ENCODE measurements around the gene ANKLE2.
"Not testable (repeated sequence)": the region's sequence is repeated elsewhere in the genome, so short reads cannot be mapped to it uniquely, and the experiment has no call there.

ANKLE2 gene

DNA sequence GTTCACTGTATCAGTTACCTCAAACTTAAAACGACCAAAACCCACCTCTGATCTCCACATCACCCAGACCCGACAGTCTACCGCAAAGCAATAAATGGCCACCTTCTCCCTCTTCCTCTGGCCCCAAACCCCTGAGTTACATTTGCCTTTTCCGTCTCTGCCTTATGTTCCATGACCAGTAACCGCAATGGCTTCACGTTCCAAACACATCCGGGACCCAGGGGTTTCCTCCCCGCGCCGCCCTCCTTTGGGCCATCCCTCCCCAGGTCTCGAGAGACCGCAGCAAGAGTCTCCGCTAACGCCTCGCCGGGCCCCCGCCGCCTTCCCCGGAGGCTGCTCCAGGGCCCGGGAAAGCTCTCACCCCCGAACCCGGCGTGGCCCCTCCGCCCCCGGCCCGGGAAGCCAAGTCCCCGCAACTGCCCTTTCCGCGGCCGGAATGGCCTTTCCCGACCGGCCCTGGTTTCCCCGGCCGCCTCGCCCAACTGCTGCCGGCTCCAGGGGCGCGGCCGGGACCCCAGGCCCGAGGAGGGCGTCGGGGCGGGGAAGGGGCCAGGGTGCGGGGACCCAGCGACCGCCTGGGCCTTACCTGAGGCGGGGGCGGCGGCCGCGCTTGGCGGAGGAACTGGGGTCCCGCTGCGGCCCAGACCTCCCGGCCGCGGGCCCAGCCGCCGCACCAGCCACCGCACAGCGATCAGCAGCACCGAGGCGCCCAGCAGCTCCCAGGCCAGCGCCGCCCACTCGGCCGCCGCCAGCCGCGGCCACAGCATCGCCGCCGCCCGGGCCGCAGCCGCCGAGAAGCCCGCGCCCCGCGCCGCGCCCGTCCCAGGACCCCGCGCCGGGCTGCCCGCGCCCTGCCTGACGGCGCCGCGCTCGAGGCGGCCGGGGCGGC is at the start of gene ANKLE2:
TSS of gene ANKLE2 (minus strand) at position 801 of the 889 bp plus-strand sequence. CDS start at position 767, 34 bp downstream.
- DNase-seq, result peak; percentile 38 to 43

DNA sequence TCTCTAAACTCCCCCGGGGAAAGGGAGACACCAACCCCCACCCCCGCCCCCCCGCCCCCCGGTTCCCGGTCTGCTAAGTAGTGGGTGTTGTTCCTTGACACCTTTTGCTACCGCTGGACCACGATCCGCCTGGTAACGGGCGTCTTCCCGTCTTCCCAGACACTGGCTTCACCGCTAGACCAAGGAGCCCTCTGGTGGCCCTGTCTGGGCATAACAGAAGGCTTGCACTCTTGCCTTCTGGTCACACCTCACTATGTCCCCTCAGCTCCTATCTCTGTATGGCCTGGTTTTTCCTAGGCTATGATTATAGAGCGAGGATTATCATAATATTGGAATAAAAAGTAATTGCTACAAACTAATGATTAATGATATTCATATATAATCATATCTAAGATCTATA is 47.8 kb upstream of the ANKLE2 start:
- DNase-seq, result peak; percentile 3 to 30

DNA sequence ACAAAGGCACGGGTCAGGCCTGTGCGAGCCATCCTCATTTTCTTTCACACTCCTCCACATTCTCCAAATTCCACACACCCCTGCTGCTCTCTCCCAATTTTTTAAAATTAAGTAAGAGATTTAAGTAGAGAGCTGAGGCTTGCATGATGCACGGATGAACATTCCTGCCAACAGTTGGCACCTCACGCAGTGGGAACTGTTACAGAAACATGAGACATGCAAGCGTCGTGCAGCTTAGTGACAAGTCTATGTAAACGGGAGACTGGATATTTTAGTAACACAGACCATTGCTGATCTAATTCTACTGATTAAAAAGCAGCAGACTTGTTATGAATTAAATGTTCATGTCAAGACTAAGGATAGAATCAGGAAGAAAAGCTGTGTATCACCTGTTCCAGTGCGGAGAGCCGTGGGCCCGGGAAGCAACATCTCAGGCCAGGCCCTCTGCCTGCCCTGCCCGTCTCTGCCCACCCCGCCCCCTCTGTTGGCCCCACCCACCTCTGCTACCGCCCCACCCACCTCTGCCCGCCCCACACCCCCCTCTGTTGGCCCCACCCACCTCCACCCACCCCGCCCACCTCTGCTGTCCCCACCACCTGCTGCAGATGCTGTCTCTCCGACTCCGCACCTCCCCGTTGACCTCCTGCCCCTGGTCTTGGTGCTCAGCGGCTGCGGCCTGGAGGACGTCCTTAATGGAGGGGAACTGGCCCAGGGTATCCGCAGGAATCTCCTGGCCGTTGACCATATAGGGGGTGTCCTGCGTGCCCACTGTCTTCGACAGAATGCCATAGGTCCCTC is 45.9 kb upstream of the ANKLE2 start:
- DNase-seq, result no peak

DNA sequence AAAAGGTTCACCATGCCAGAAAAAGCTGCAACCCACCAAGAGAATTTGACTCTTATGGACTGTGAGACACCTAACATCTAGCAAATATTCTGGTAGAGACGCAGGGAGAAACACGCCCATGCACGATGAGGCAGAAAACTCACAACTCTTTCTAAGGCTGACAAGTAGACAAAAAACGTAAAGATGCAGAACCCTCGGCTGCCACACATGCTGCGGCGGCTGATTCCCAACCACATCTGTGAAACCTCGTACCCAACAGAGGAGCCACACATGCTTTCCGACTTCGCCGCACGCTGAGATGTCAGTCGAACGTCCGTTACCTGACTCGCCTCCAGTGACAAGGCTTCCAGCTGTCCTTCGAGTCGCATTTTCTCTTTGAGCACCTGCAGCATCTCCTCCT is 45.2 kb upstream of the ANKLE2 start:
- no peak for DNase-seq

DNA sequence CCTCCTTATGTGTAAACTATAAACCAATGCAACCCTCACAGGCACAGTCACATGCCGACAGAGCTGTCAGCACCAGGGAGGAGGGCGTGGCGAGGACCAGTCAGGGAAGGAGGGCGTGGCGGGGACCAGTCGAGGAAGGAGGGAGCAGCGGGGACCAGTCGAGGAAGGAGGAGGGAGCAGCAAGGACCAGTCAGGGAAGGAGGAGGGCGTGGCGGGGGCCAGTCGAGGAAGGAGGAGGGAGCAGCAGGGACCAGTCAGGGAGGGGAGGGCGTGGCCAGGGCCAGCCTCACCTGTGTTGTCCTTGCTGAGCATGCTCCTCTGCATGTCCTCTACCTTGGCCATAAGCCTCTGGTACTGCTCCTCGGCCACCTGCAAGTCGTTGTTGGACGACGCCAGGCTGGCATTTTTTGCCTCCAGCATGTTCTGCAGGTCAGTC is 42.8 kb upstream of the ANKLE2 start:
- DNase-seq, result no peak

DNA sequence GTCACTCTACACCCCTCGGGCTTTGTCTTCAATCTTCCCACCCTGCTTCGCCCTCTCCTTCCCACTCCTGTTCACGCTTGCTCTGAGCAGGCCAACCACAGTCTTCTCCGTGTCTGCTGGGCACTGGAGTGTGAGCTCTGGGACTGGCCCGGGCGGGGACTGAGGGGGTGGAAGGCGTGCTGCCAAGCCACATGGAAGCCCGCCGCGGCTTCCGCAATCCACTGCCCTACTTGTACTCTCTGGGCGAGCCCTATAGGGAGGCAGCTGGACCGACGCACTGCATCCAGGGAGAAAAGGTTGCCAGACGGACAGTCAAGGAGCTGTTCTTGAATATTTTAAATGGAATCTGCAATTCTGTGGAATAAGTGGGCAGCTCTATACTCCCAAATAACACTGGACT is 42.3 kb upstream of the ANKLE2 start:
- no peak for DNase-seq

DNA sequence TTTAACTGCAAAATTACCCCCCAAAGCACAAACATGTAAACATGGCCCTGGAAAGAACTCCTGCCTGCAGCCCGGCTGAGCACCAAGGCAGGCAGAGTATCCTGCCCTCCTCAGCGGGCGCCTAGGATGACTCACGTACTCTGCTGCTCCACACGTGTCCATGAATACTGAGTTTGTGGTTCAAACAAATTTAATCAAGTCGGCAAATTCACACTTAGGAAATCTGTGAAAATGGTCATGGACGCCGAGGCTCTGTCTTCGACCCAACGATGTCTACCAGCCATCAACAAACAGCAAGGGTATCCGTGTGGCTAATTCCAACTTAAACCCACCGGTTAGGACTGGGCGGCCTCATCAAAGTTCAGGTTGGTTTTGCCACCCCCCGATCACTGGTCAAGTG is 41.5 kb upstream of the ANKLE2 start:
- no peak for DNase-seq

DNA sequence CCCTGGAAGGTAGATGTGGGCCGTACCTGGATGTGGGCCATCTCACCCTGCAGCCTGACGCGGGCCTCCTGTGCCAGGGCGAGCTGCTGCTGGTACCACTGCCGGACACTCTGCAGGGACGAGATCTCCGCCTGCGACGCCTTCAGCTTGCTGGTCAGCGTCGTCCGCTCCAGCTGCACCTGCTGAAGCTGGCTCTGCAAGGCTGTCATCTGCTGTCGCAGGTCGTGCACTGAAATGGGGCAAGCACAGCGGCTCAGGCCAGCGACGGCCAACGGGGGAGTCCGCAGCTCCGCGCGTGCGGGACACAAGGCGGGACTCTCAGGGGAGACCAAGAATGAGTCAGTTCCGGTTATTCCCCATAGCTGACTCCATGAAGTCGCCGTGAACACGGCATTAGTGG is 40.1 kb upstream of the ANKLE2 start:
- no peak for DNase-seq

DNA sequence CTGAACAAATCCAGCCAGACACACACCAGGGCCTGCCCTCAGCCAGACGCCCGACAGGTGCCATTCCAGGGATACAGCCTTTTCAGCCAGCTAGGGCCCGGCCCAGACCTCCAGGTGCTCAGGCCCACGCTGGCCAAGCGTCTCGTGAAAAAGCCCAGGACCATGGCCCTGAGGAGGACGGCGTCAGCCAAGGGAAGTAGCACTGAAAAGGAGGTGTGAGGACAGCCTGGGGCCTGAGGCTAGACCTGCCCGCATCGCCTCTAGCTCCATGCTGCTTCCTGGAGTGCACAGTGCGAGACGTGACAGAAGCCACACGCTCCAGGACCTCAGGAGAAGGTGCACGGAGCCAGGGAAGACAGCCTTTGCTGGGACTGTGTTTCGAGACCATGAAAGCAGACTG is 37.2 kb upstream of the ANKLE2 start:
- no peak for DNase-seq

DNA sequence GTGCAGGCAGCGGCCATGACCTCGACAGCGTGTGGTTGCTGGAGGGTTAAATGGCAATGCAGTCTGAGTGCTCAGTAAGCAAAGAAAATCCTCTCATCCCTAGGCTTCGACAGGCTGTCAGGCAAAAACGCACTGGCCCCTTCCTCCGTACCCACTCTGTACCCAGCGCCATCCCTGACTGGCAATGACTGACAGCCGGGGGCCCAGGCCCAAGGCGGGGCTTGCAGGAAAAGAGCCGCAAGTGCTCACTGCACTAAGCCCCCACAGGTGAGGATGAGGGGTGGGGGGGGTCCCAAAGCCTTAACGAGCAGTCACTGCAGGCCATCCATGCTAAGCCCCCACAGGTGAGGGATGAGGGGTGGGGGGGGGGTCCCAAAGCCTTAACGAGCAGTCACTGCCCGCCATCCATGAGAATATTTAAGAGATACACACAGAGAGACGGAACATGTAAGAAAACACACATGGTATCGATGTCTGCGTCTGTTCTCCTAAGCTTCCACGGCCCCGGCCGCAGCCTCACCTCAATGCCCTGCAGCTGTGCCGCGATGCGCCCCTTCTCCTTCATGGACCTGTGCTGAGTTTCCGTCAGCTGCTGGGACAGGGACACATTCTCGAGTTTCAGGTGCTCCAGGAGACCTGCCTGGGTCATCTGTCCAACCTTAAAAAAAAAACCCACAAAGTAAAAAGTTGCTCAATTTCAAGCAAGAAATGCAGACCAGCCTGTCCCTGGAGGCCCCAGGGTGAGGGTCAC is 36.4 kb upstream of the ANKLE2 start:
- no peak for DNase-seq

DNA sequence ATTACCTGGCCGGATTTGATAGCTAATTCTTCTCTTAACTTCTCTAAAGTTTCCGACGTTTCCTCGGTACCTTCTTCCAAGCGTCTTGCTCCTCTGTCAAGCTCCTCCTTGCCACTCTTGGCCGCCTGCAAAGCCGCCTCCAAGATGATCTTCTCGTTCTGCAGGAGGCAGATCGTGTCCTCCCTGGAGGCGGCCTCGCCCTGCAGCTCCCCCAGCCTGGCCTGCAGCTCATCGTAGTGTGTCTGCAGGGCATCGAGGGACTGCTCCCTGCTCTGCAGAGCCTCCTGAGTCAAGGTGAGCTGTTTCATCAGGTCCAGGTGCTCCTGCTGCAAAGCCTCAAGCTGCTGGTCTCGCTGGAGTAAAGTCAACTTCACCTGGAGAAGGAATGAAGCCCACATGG is 34.2 kb upstream of the ANKLE2 start:
- DNase-seq, result no peak

DNA sequence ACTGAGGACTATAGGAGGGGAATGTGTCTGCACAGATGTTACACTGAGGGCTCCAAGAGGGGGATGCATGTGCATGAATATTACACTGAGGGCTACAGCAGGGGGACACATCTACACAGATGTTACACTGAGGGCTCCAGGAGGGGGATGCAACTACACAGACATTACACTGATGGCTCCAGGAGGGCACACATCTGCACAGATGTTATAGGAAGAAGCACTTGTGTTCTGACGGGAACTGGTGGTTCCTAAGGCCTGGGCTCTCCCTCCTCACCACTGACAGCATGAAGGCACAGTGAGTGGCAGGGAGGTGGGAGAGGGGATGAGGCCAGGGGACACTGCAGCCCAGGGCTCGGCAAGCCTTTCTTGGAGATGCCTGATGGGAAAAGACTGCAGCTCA is 30.3 kb upstream of the ANKLE2 start:
- DNase-seq, result not testable (repeated sequence)

DNA sequence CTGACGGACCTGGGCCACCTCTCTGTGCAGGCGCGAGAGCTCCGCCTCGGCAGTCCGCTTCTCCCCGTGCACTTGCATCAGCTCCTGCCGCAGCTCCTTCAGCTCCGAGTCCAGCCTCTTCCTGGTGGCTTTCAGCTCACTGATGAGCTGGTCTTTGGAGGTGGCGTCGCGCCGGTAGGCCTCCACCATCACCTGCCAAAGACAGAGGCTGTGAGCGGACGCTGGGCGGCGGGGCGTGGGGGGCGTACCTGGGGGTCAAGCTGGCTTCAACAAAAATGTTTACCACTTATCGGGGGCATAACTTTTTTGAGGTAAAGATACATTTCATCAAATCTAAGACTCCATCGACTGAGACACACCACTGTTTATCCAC is 27.5 kb upstream of the ANKLE2 start:
- no peak for DNase-seq

DNA sequence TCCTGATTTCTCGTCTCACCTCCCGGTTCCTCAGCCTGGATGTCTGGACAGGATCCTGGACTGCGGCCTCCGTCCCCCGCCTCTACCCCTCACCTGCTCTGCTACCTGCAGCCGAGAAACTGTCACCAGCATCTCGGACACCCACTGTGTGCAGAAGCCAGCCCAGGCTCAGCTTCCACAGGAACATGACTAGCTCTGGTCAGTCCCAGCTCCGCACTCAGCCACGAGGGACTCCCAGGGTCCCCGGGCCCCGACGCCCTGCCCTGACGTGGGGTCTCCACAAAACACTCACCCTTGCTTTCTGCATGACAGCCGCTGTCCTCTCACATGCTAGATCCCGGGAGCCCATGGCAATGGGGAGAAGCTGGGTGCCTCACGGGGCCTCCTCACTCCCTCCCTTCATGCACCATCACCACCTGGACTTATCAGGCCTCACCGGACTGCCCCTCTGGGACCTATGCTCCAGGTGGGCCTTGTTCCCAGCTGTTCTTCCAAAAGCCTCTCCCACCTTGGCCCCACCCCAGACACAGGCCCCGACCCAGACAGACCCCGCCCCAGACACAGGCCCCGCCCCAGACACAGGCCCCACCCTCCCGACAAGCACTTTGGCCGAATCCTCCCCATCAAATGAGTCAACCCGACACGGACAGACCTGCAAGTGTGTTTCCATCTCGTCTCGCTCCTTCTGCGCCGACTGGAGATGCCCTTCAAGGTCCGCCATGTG is 26.9 kb upstream of the ANKLE2 start:
- no peak for DNase-seq

DNA sequence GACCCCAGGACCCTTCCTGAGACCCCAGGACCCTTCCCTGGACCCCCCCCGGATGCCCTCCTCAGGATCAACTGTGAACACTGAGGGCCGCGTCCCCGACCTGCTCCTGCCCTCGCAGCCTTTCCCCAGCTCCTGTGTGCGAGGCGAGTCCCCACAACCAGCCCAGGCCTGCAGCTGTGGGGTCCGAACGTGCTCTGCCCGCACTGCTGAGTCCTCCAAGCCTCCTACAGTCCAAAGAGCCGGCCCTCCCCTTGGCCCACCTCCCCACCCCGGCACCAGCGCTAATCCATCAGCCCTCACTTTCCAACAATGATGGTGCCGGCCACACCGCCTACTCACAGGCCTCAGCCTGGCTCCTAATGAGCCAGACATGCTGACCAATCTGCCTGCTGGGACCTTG is 26.2 kb upstream of the ANKLE2 start:
- DNase-seq, result no peak

DNA sequence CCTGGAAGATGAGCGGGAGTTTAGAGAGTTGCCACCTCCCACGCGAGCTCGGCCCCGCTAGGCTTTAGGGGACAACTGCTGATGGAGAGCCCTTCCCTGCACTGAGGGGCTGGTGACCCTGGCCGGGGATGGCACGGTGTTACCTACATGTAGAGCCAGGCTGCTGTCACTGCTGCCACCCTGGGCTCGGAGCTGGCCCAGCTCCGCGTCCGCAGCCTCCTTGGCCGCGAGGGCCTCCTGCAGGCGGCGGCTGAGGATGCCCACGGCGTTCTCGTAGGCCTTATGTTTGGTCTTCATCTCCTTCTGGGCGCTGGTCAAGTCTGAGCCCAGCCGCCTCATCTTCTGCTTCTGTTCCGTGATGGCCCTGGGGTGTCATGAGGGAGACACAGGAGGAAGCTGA is 24.6 kb upstream of the ANKLE2 start:
- no peak for DNase-seq

DNA sequence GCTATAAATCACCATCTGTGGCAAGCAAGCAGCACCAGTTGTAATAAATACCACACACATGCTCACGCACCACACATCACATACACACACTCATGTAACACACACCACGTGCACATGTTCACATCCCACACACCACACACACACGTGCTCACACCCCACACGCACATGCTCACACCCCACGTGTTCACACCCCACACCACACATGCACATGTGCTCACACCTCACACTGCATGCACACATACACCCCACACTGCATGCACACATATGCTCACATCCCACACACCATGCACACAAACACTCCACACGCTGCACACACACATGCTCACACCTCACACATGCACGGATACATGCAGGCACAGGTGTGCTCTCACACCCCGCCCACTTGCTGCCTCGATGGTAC is 22.9 kb upstream of the ANKLE2 start:
- DNase-seq, result no peak

DNA sequence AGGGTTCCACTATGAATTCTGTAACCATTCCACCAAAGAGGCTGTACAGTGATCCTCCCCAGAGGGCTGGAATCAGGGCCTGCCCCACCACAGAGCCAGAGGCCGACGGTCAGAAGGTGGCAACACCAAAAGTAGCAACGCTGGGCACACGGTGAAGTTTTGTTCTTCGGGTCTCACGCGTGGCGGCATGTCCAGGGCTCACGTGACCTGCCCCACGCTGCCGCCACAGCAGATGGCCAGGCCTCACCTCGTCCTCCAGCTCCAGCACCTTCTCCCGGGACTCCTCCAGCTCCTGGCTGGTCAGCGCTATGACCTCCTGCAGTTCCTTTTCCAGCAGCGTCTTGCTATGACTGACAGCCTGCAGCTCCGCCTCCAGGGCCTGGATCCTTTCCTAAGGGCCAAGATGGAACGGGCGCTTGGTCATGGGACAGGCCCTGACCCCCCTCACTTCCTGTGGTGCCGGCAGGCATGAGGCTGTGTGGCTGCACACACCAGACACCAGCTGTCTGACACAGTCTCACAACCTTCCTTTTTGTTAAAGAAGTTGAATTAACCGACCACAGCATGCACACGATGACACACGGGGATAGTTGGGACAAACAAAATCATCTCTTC is 22.4 kb upstream of the ANKLE2 start:
- DNase-seq, result peak in 1 of 2 donors; percentile 34

DNA sequence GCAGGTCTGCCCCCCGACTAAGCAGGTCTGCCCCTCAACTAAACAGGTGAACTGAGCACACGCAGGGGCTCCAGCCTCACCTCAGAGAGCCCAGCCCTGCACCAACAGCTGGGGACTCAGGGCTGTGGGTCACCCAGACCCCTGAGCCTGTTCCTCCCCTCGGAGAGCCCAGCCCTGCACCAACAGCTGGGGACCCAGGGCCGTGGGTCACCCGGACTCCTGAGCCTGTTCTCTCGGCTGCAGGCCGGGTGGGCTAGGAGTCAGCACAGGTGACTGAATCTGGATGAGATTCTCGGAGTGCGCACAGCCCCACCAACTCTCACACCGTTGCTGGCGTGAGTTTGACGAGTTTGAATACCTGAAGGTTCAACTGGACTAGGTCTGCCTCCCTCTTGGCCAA is 20.3 kb upstream of the ANKLE2 start:
- no peak for DNase-seq

DNA sequence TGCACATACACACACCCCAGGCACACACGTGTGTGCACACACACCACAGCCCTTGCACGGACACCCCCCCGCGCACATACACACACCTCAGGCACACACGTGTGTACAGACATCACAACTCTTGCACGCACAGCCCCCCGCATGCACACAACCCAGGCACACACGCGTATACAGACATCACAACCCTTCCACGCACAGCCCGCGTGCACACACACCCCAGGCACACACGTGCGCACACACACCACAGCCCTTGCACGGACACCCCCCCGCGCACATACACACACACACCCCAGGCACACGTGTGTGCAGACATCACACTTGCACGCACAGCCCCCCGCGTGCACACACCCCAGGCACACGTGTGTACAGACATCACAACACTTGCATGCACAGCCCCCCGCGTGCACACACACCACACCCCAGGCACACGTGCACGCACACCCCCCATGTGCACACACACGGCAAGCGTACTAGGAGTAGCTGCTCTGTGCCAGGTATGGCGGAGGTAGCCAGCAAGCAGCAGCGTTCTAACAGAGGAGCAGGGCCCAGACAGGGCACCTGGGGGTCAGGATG is 18.2 kb upstream of the ANKLE2 start:
- no peak for DNase-seq

DNA sequence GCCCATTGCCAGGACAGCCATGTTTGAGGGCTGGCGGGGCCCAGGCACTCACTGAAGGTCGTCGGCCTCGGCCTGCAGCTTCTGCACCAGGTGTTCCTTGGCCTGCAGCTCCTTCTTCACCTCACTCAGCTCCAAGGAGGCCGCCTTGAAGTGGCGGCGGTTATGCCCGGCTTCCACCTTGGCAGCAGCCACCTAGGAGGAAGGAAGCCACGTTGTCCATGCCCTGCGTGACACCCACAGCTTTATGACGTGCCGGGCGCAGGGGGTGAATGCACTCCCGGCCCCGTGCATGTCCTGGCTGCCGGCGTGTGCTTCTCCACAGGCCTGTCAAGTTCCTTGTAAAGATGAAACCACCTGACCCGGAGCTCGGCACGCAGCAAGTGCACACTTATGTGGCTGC is 16.0 kb upstream of the ANKLE2 start:
- DNase-seq, result no peak

All from inflammatory macrophage treated with lipopolysaccharide for 1 hour (primary cell).